Body of pancreas (tissue), 4 donors: Measurements from ENCODE around the gene PLEKHF1.

Experiments used
- POLR2A ChIP-seq, 3 donors: fragments of 450-650 bp; IDR thresholded peaks; one replicate each; pipeline ENCODE4 v1.6.1; 2016; ENCODE audit warnings: antibody characterized with exemption in 3 of 3, mild to moderate bottlenecking in 2 of 3
- TF ChIP-seq, protein P1 (sequence below), 7 experiments: fragments of 450-650 bp in 4 of 7; fragments of 200-600 bp in 3 of 7; sonication (generic) in 3 of 7; IDR thresholded peaks; one replicate each; pipeline ENCODE4 v1.5.1; 2016 to 2019; ENCODE audit warnings: antibody characterized with exemption in 7 of 7

DNA sequence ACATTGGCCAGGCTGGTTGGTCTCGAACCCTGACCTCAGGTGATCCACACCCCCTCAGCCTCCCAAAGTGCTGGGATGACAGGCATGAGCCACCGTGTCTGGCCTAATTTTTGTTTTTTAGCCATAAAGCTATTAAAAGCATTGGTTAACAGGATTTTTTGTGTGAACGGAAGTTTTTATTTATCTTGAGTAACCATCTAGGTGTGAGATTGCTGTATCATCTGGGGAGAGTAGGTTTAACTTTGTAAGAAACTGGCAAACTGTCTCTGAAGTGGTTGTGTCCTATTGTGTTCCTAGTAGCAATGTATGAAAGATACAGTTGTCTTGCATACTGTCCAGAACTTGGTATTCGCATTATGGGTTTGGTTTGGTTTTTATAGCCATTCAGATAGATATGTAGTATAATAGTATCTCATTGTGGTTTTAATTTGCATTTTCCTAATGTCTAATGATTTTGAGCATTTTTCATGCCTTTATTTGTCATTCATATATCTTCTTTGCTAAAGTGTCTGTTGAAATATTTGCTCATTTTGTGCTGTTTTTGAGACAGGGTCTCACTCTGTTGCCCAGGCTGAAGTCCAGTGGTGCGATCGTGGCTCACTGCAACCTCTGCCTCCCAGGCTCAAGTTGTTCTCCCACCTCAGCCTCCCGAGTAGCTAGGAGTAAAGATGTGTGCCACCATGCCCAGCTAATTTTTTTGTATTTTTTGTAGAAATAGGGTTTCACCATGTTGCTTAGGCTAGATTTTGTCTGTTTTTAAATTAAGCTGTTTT lies 13.5 kb upstream of the PLEKHF1 start:
- TF ChIP-seq, protein P1, sequence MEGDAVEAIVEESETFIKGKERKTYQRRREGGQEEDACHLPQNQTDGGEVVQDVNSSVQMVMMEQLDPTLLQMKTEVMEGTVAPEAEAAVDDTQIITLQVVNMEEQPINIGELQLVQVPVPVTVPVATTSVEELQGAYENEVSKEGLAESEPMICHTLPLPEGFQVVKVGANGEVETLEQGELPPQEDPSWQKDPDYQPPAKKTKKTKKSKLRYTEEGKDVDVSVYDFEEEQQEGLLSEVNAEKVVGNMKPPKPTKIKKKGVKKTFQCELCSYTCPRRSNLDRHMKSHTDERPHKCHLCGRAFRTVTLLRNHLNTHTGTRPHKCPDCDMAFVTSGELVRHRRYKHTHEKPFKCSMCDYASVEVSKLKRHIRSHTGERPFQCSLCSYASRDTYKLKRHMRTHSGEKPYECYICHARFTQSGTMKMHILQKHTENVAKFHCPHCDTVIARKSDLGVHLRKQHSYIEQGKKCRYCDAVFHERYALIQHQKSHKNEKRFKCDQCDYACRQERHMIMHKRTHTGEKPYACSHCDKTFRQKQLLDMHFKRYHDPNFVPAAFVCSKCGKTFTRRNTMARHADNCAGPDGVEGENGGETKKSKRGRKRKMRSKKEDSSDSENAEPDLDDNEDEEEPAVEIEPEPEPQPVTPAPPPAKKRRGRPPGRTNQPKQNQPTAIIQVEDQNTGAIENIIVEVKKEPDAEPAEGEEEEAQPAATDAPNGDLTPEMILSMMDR (IDR thresholded peaks at IDR 0.05), result no peak
- no peak for TF ChIP-seq POLR2A (IDR thresholded peaks at IDR 0.05)
